Stimulated activated CD8-positive, alpha-beta memory T cell treated with anti-CD3 and anti-CD28 coated beads, Interleukin-7, amount 100 ng/mL, for 1 hour (primary cell): Measurements from ENCODE around the gene RNASE3.
"Not testable (repeated sequence)": the region's sequence is repeated elsewhere in the genome, so short reads cannot be mapped to it uniquely, and the experiment has no call there.

ENCODE experiments used
- DNase-seq, 2 donors: peaks; one replicate each; pipeline ENCODE4 v3.0.0-alpha.2; 2020; ENCODE audit warnings: low read depth in 2 of 2

RNASE3 gene

GRCh38 chr14:20919038-20919756, 28.0 kb downstream of the RNASE3 start:
- not testable (repeated sequence) for DNase-seq

GRCh38 chr14:20923766-20924297, 32.6 kb downstream of the RNASE3 start:
- DNase-seq: not testable (repeated sequence)

DNA sequence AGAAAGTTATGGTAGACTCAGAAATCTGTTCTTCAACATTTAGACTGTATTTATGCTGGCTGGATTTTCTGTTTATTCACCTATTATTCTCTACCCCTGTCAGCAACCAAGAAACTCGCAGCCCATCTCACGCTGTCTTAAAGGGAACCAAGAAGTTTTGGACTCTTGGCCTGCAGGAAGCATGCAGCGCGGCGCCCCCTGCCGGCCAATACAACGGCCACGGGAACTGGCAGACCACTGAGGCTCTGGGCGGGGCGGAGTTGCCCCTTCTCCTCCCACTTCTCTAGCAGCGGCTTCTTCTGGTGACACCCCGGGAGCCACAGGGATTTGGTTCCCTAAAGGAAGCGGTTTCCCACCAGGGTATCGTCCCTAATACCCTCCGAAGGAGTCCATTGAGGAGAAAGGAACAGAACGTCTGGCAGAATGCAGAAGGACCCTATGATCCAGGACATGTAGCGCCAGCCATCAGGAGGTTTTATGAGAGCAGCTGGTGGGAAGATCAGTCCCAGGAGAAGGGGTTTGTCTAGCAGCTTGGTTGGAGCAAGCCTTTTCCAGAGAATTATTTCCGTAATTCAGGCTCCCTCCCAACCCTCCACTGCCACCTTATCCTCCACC, 43.1 kb downstream of the RNASE3 start:
- no peak for DNase-seq

GRCh38 chr14:20935303-20935984, 44.3 kb downstream of the RNASE3 start:
- DNase-seq: no peak
